GM21381 (cell line): ENCODE data around the gene MYO10.

Experiments
- ATAC-seq: cut with Tn5 transposase; IDR thresholded peaks from one replicate; pipeline ENCODE4 v1.9.1; 2021; ENCODE audit warnings: mild to moderate bottlenecking, moderate library complexity; ENCODE audit not compliant: unreplicated experiment

Gene MYO10

GRCh38 chr5:16642867-16643266 is 293.2 kb downstream of the MYO10 start:
- ATAC-seq = no peak

GRCh38 chr5:16639206-16639605 is 296.9 kb downstream of the MYO10 start:
- no peak for ATAC-seq

GRCh38 chr5:16628376-16628775 is 307.7 kb downstream of the MYO10 start:
- no peak for ATAC-seq

- ATAC-seq = peak; percentile 55
Measured at GRCh38 chr5:16626696-16627264, 309.3 kb downstream of the MYO10 start.

- no peak for ATAC-seq
Measured at GRCh38 chr5:16625096-16625495, 311.0 kb downstream of the MYO10 start.

- ATAC-seq = no peak
Measured at GRCh38 chr5:16619136-16619535, 317.0 kb downstream of the MYO10 start.

- no peak for ATAC-seq
Measured at GRCh38 chr5:16618138-16618897, 317.8 kb downstream of the MYO10 start.

- ATAC-seq = no peak
Measured at GRCh38 chr5:16617274-16617968, 318.7 kb downstream of the MYO10 start.

- ATAC-seq = peak; percentile 77
Measured at GRCh38 chr5:16616536-16617273, 319.4 kb downstream of the MYO10 start, which contains the start of gene RETREG1. TSS of gene RETREG1 (minus strand) at chr5:16616997. CDS start at chr5:16616971, 26 bp downstream.

GRCh38 chr5:16615741-16616535 is 320.1 kb downstream of the MYO10 start:
- ATAC-seq = no peak

GRCh38 chr5:16612007-16612406 is 324.1 kb downstream of the MYO10 start:
- no peak for ATAC-seq
